Measurements from ENCODE around the gene MCEMP1. TPM values are rescaled to one million over a fixed set of nuclear protein-coding genes. Genes with fewer than 3 reads are reported as not detected.

Gene MCEMP1
- total RNA-seq, 1 donor from 2014 or later = 184 TPM

DNA sequence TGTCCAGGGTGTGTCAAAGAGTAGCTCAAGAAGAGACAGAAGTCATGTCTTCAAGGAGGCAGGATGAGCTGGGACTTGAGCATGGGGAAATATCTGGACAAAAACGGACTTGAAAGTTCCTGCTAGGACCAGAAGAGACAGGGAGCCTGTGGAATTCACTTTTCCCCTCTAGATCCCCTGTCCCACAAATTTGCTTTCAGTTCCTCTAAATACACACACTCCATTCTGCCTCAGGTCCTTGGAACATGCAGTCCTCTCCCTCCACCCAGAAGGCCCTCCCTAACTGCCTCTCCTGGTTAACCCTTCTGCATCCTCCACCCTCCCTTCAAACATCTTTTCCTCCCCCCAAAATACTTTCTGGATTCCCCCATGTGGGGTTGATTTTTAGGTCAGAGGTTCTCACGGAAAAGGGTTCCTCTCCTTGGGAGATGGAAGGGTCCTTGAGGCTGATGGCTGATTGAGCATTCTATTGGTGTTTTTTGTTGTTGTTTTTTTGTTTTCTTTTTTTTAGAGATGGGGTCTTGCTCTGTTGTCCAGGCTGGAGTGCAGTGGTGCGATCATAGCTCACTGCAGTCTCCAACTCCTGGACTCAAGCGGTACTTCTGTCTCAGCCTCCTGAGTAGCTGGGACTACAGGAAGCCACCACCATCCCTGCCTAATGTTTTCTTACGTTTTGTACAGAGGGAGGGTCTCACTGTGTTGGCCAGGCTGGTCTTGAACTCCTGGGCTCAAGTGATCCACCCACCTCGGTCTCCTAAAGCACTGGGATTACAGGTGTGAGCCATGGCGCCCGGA lies 14.9 kb upstream of the MCEMP1 start:
- TF ChIP-seq, protein P1, sequence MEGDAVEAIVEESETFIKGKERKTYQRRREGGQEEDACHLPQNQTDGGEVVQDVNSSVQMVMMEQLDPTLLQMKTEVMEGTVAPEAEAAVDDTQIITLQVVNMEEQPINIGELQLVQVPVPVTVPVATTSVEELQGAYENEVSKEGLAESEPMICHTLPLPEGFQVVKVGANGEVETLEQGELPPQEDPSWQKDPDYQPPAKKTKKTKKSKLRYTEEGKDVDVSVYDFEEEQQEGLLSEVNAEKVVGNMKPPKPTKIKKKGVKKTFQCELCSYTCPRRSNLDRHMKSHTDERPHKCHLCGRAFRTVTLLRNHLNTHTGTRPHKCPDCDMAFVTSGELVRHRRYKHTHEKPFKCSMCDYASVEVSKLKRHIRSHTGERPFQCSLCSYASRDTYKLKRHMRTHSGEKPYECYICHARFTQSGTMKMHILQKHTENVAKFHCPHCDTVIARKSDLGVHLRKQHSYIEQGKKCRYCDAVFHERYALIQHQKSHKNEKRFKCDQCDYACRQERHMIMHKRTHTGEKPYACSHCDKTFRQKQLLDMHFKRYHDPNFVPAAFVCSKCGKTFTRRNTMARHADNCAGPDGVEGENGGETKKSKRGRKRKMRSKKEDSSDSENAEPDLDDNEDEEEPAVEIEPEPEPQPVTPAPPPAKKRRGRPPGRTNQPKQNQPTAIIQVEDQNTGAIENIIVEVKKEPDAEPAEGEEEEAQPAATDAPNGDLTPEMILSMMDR (IDR thresholded peaks at IDR 0.05) = no peak
- no peaks in the 10 kb centered on the region for H3K36me3 ChIP-seq
- DNase-seq = no peak
- ATAC-seq = no peak
- no peak overlapping the region for H3K4me3 ChIP-seq
- H3K27ac ChIP-seq = no peak overlapping the region
- intact Hi-C loops (cut with DNase I) = no loop called here
- peaks cover 5% of the 10 kb centered on the region for H3K27me3 ChIP-seq (ENCODE audit: low read depth)
- H3K9me3 ChIP-seq = no peaks in the 10 kb centered on the region
- H3K4me1 ChIP-seq = peaks cover 7% of the 10 kb centered on the region

DNA sequence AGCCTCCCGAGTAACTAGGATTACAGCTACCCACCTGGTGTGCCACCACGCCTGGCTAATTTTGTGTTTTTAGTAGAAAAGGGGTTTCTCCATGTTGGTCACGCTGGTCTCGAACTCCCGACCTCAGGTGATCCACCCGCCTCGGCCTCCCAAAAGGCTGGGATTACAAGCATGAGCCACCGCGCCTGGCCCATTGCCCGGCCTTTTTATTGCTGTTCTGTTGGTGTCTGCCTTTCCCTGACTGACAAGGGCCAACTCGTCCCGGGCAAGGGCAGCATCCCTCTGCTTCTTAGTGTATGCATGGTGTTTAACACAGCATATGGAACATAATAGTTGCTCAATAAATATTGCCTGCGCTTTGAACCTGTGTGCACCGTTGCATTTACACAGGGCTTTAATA lies 14.2 kb upstream of the MCEMP1 start:
- Histone ChIP-seq H3K27me3 (ENCODE audit: low read depth) (peaks cover 5% of the 10 kb centered on the region), H3K27ac (no peak overlapping the region), H3K4me3 (no peak overlapping the region), H3K36me3 (no peaks in the 10 kb centered on the region), H3K4me1 (peaks cover 6% of the 10 kb centered on the region), H3K9me3 (no peaks in the 10 kb centered on the region)
- intact Hi-C loops (cut with DNase I) = no loop called here
- ATAC-seq = no peak
- TF ChIP-seq, protein P1 (IDR thresholded peaks at IDR 0.05) = no peak
- no peak for DNase-seq

DNA sequence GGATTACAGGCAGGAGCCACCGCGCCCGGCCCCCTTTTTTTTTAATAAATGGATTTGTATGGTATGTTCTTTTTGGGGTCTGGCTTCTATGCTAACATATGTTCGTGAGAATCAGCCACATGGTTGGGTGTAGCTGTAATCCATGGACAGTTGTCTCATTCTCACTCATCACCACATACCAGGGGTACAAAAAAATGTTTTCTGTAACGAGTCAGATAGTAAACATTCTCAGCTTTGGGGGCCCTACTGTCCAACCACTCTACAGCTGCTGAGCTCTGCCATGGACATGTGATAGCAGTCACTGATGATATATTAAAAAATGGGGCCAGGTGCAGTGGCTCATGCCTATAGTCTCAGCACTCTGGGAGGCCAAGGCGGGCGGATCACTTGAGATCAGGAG lies 13.2 kb upstream of the MCEMP1 start:
- intact Hi-C loops (cut with DNase I) = no loop called here
- no peaks in the 10 kb centered on the region for H3K4me1 ChIP-seq
- no peaks in the 10 kb centered on the region for H3K9me3 ChIP-seq
- ATAC-seq (no peak), DNase-seq (no peak)
- TF ChIP-seq, protein P1 (IDR thresholded peaks at IDR 0.05) = no peak
- H3K4me3 ChIP-seq = no peak overlapping the region
- no peaks in the 10 kb centered on the region for H3K36me3 ChIP-seq
- peaks cover 5% of the 10 kb centered on the region for H3K27me3 ChIP-seq (ENCODE audit: low read depth)
- no peak overlapping the region for H3K27ac ChIP-seq

DNA sequence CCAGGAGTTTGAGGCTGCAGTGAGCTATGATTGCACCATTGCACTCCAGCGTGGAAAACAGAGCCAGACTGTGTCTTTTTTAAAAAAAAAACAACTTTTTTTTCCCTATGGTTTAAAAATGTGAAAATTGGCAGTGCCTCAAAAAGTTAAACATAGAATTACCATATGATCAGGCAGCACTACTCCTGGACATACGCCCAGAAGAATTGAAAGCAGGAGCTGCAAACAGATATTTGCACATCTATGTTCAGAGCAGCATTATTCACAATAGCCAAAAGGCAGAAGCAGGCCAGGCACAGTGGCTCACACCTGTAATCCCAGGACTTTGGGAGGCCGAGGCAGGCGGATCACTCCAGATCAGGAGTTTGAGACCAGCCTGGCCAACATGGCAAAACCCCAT lies 11.8 kb upstream of the MCEMP1 start:
- TF ChIP-seq, protein P1 (IDR thresholded peaks at IDR 0.05) = no peak
- no peak for ATAC-seq
- intact Hi-C loops (cut with DNase I) = no loop called here

DNA sequence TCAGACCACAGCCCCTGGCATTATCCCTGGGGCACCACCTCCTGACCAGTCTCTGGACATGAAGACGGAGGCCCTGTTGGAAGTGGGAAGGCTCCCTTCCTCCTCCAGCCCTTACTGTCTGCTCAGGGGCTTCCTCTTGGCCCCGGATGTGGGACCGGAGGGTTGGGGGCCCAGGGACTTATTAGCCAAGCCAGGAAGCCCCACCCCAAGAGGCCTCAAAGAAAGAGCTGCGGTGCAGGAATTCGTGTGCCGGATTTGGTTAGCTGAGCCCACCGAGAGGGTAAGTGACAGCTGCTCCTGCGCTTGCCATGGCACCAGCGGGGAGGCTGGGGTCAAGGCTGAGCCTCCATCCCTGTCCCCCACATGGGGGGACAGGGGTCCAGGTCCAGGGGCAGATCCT lies 8.0 kb upstream of the MCEMP1 start, which contains the start of gene RETN:
Gene RETN, plus strand, starts transcription at position 208 of the 400 bp plus-strand sequence. CDS start 278 bp downstream, outside the sequence.
- Histone ChIP-seq H3K4me3 (peak within 1 kb of the TSS; percentile 33), H3K4me1 (no peaks in the 10 kb centered on the region), H3K27ac (peak within 1 kb of the TSS; percentile 24), H3K36me3 (no peaks in the 10 kb centered on the region), H3K9me3 (no peaks in the 10 kb centered on the region), H3K27me3 (ENCODE audit: low read depth) (peaks cover 22% of the 10 kb centered on the region)
- TF ChIP-seq, protein P1 (IDR thresholded peaks at IDR 0.05) = no peak
- no peak for ATAC-seq
- intact Hi-C loops (cut with DNase I) = no loop called here
- no peak for DNase-seq

More for the DNA sequence above, 11.8 kb upstream of the MCEMP1 start:
- no peaks in the 10 kb centered on the region for H3K4me1 ChIP-seq
- H3K27ac ChIP-seq = no peak overlapping the region
- no peak for DNase-seq
- H3K27me3 ChIP-seq (ENCODE audit: low read depth) = peaks cover 16% of the 10 kb centered on the region
- H3K36me3 ChIP-seq = no peaks in the 10 kb centered on the region
- H3K9me3 ChIP-seq = no peaks in the 10 kb centered on the region
- no peak overlapping the region for H3K4me3 ChIP-seq
